HG02840 (cell line): ENCODE data around the gene ROBO4.

Experiments used
- ATAC-seq: cut with Tn5 transposase; IDR thresholded peaks from one replicate; pipeline ENCODE4 v1.9.1; 2021; ENCODE audit warnings: mild to moderate bottlenecking, moderate library complexity, moderate number of reproducible peaks; ENCODE audit not compliant: unreplicated experiment, low FRiP score

The ROBO4 gene

DNA sequence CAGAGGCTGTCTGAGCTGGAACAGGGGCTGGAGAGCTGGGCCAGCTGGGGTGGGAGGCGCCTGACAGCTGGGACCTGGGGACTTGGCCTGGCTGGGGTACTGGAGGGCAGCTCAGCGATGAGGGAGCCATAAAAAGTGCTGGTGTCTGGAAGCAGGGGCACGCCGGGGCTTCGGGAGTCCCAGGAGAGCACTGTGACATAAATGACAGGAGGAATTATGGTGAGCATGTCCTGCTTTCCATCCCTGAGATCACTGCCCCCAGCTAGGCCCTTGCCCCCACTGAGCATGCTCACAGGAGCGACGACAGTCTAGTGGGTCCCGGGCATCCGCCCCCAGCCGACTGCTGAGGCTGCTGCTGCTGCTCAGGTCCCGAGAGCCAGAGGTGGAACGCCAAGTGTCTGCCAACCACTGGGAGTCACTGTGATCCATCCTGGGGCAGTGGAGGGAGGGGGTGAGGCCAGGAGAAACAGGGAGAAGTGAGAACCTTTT, 6.2 kb downstream of the ROBO4 start:
- ATAC-seq: no peak

DNA sequence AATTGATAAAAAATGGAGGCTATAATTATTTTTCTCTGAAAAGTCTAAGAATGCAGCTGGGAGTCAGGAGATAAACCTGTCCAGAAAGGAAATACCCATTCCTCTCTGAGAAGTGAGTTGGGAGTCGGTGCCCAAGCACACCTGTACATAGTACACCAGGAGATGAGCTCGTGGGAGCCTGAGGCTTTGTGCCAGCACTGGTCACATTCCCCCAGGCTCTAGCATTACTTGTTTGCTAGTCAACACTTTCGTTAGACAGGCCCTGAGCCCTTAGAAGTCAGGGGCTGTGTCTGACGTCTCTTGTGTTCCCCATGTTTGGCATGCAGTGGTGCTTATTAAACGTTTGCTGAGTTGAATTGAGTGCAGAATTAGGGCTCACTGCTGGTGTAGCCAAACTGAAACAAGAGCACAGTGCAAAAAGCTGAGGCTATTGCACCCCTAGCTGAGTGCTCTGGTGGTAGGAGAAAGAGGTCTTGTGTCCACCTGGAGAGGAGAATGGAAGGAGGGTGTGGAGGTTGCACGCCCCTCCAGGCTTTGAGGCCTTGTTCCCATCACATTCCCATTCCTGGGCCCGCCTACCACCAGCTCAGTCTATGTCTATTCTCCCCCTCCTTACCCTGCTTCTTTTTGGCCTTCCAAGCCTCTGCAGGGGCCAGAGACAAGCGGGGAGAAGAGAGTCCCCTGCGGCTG, 6.8 kb downstream of the ROBO4 start:
- ATAC-seq: no peak

DNA sequence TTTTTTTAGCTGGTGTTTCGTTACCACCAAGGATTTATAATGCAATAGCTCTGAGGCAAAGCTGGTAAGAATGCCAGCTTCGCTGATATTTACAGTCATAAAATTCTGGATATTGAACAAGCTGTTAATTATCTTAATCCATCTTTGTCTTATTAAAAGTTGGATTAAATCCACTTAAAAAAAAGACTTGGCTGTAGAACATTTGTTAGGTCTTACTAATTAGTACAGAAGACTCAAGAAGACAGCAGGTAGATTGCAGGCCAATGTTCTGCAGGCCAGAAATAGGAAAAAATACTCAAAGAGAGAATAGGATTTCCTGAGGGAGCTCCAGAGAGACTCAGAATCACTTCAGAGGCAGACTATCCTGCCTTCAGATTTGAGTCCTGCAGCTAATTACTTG, 7.5 kb downstream of the ROBO4 start:
- ATAC-seq: no peak

DNA sequence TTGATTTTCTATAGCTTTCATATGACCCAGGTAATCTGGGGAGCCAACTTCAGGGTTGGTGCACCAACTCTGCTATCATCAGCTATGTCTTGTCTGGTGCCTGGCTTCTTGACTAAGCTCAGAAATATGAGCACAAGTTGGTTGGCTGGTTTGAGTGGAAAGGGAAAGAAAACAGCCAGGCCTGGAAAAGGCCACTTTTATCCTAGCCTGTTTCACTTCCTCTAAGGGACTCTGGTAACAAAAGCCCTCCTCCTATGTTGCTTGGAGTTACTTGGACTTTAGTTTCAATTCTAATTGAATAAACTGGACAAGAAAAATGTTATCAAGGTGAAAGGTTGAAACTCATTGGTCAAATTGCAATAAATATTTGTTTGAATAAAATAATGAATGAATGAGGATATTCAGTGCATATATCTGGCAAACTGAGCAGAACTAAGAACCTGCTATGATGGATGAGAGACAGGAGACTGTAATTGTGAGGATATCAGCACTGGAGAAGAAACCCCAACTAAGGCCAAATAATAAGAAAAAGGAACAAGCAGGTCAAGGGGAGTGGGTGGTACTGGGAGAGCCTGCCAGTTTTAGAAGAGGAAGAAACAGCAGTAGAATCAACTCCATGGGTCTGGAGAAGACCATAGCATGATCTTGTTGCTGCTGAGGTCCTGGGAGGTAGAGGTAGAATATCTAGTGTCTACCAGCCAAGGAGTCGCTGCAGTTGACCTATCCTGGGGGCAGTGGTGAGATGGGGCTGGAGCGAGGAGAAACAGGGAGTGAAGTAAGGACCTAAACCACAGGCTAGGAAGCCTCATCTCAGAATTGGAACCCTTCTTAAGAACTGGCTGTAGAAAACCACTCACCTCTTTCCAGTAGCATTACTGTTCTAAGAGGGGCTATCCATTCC, 8.2 kb downstream of the ROBO4 start:
- no peak for ATAC-seq

DNA sequence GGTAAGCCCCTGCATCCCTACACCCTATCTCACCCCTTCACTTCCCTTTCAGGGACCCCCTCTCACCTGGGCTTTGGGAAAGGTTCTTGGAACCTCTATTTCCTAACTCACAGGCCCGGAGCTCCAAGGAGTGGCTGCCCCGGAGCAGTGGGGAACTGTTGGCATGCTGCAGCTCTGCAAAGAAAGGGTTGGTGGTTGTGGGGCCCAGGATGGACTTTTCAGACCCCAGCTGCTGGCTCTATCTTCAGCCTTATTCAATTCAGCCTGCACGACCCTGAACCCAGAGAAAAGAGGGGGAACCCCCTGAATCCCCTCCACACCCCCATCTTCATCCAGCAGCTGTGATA, 10.0 kb downstream of the ROBO4 start:
- ATAC-seq: no peak

DNA sequence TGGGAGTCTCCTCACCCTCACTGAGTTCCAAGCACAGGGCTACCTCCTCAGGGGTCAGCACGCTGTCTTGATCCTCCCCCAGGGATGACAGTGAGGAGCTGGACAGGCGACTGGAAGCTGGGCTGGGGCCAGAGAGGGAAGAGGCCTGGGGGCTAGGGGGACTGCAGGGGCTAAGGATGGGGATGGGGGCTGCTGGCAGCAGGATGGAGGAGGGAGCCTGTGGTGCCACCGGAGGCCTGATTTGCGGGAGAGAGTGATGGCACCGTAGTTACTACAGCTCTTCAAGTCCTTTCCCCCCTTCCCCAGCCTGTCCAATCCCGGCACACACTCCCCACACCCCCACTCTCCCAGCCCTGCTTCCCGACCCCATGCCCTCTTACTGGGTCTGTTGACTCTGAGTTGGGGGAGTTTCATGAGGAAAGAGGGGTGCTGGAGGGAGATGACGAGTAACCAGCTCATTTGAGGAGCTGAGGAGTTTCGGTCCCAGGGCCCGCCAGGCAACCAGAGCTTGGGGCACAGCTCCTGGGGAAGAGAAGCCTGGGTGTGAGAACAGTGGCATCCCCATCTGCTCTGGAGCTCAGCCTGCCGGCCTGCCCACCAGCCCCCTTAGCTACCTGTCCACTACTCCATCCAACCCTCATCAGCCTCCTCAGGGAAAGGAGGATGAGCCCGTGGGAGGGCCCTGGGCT, 10.5 kb downstream of the ROBO4 start:
- ATAC-seq: no peak

DNA sequence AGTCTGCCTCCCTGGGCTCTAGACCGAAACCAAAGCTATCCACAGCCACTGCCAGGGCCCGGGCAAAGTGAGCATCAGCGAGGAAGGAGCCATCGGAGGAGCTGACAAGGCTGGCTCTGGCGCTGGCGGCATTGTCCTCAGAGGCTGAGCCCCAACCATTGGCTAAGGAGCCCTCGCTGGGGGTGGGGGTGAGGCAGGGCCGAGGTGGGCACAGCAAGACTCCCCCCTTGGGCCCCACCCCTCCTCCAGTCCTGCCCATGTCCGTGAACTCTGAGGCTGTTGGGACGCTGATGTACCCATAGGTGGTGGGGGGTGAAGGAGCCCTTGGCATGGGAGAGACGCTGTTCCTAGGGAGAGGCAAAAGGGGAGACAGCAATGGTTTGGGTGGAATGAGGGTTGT, 11.2 kb downstream of the ROBO4 start:
- ATAC-seq: no peak

DNA sequence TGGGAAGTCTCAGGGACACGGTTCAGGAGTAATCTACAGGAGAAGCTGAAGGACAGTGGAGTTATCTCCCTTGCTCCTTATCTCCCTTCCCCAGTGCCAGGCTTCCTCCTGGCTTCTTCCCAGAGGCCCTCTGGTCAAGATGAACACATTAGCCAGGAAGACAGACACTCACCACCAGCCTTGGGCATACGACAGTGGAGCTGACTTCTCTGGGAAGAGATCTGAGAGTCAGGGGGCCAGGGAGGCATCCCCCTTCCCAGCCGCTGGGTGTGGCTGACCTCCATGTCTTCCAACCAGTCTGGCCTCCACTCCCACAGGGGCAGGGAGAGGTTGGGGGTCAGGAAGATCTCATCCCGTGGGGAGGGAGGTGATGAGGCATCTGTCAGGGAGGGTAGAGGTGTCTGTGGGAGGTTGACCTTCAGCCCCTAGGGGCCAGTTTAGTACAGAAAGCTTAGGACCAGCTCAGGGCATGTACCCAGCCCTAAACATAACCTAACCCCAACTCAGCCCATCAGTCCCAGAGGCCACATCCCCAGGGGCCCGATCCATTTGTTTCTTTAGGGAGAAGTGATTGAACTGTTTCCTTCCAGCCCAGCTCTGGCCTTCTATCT, 12.7 kb downstream of the ROBO4 start:
- no peak for ATAC-seq

DNA sequence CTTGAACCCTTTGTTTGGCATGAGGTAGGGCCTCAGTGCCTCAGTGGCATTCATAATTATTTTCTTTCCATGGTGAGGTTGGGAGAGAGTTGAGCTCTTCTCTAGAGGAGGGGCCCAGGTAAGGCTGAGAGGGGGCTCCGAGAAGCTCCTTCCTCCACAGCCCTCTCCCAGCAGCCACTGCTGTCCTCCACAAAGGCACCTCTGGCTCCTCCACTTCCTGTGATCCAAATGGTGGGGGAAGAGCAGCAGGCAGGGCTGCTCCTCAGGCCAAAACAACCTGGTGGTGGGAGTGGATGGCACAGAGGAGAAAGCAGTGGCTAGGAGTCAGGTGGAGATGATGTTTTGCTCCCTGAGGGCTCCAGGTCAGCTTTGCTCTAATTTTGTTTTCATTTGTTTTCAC, 13.3 kb downstream of the ROBO4 start:
- no peak for ATAC-seq

DNA sequence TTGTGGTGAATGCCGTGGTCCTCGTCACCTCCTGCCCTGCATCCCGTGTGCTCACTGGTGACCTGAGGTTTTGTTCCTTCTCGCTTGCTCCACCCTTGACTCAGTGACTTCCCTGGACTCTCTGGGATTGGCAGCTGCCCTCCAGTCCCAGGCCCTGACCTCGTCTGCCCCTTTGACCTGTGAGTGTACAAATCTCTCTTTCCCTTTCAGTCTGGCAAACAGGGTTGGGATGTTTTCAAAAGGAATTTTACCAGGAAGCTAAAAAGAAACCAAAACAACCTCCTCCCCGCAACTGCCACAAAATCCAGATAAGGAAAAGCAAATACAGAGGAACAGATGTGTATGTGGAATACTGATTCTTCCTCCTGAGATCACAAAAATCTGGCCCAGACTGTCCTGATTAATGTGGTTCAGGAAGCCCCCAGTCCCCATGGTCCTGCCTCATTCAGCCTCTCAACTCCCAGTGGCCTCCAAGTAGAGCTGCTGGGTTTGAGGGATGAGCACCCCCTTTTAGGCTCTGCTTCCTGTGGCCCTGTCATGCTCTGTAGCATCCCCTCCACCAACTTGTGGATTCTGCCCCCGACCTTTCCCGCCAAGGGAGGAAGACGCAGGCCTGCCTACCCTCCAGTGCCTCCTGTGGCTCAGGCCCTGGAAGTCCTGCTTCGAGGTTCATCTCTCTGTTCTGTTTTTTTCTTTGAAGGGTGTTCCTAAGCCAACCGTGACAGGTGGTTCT, 15.2 kb downstream of the ROBO4 start:
- no peak for ATAC-seq

DNA sequence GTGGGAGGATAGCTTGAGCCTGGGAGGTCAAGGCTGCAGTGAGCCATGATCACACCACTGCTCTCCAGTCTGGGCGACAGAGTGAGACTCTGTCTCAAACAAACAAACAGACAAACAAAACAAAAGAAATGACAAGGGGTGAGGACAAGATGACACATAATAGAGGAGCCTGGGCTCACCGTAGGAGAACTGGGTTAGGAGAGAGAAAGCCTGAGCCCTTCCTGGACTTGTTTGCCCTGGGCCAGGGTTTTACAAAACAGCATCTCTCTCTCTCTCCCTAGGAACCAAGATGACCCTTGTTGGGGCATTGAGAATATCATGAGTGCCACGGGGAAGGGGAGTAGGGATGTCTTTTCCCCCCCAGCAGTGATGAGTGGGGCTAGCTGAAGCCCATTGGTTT, 16.7 kb downstream of the ROBO4 start:
- ATAC-seq: no peak

DNA sequence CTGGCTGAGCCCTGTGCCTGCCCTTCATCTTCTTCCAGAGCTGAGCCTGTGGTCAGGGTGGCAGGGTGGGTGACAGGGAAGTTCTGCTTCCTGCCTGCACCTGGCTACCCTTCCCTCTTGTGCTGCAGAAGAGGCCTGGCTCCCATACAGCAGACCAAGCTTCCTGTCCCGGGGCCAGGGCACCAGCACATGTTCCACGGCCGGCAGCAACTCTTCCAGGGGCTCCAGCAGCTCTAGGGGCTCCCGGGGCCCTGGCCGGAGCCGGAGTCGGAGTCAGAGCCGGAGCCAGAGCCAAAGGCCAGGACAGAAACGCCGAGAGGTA, 17.4 kb downstream of the ROBO4 start:
- no peak for ATAC-seq

DNA sequence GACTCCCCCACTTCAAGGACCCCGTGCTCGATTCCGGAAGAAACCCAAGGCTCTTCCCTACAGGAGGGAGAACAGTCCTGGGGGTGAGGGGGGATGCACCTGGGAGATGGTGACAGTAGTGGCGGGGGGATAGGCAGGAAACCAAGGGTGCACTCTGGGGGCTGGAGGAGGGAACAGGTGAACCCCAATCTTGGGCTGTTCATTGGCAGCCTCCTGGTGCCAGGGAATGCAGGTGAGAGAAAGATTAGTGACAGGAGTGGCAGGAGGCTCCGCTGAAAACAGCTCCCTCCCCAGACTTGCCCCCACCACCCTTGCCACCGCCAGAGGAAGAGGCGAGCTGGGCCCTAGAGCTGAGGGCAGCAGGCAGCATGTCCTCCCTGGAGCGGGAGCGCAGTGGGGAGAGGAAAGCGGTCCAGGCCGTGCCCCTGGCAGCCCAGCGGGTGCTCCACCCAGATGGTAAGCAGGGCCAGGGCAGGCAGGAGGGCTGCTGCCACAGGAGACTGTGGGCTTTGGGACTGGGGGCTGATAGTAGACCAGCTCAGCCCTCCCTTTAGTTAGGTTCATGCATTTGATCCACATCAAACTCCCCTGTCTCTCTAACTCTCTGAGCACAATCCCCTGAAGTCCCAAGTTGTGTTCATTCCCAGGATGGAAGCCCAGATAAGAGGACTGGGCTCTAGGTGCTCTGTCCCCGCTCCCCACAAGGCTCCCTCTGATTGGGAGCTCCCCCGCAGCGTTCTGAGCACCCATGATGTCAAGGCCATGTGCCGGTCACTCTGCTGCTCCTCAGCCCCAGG, 18.0 kb downstream of the ROBO4 start:
- ATAC-seq: no peak

DNA sequence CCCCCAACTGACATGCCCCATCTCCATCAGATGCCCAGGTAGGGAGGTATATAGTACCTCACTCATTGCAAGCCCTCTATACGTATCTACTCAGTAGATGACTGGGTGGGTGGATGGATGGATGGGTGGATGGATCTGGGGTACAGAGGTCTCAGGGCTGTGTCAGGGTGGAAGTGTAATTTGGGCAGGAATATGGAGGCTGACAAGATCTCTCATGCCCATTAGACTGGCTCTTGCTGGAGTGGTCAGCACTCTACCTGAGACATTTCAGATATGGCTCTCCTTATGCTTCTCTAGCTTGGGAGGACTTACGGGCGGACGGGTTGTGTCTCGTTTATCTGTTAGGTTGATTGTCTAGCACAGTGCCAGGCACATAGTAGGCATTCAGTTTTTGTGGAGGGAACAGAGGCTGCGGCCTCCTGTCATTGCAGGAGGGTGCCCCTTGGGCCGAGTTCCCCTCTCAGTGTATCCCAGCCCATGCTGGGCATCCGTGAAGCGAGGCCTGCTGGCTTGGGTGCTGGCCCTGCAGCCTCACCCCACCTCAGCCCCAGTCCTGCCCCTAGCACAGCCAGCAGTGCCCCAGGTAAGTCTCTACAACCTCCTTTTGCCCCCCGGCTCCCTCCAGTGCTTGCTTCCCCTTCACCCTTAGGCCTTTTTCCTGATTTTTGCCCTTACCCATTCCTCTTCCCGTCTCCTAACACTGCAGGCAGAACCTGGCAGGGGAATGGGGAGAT, 18.7 kb downstream of the ROBO4 start:
- ATAC-seq: no peak

DNA sequence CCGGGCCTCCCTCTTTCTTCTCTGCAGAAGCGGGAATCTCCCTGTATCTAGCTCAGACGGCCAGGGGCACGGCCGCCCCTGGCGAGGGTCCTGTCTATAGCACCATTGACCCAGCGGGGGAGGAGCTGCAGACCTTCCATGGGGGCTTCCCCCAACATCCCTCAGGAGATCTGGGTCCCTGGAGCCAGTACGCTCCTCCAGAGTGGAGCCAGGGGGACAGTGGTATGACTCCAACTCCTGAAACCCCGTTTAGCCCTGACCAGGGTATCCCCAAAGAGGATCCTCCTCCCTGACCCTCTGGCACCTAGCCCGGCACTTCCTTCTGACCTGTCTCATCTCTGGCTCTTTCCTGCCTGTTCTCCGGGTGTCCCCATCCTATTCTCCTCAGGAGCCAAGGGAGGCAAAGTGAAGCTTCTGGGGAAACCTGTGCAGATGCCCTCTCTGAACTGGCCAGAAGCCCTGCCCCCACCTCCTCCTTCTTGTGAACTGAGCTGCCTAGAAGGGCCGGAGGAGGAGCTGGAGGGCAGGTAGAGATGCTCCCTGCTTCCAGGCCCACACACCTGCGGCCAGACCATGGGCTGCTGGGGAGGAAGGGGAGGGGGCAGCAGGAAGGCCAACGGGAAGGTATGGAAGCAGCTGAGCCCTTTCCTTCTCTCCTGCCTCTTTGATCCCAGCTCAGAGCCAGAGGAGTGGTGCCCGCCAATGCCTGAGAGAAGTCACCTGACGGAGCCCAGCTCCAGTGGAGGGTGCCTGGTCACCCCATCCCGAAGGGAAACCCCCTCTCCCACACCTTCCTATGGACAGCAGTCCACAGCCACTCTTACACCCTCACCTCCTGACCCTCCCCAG, 19.5 kb downstream of the ROBO4 start:
- no peak for ATAC-seq

DNA sequence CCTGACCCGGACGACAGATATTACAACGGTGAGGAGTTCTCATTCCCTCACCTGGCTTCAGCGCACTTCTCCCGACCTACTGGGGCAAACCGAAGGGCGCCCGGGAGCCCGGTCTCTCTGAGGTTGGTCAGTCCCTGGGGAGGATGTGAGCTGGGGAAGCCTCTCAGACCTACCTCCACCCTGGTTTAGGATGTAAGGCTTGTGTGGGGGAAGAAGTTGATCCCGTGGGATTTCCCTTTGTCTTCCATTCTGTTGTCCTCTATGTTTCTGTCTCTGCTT, 20.1 kb downstream of the ROBO4 start:
- no peak for ATAC-seq

DNA sequence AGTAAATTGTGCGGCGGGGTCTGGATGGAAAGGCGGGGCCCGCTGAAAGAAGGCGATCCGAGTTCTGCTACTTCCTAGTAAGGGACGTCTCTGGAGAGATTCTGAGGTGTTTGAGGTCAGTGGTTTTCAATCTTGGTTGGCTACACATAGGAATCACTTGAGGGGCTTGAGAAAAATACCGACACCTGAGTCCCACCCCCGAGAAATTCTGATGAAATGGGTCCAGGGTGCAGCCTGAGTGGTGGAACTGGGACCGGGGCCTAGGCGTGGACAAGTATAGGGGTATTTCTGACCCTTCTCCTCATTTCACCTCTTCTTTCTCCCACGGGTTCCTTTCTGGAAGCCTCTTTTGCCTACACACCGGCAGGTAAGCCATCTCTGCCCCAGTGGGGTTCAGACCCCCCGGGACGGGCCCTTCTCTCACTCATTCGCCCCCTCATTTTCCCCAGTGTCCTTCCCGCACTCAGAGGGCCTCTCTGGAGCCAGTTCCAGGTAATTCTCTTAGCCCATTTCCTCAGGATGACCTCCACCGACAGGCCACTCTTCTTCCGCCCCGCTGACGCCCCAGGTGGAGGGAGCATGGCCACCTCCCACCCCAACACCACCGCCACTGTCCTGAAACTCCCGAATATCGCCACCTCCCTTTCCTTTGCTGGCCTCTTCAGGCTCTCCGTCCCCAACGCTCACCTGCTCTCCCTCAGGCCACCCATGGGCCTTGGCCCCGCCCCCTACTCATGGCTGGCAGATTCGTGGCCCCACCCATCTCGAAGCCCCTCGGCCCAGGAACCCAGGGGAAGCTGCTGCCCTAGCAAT, 20.6 kb downstream of the ROBO4 start:
- no peak for ATAC-seq
